GM23338 (cell line): ENCODE results near the gene HSPA12A. TPM values are rescaled to one million over a fixed set of nuclear protein-coding genes. Genes with fewer than 3 reads are reported as not detected.

Experiments
- ATAC-seq: fragments of 200-7000 bp; cut with Tn5 transposase; 3 replicates; pipeline ENCODE4 v1.9.1; 2020
- DNase-seq: peaks from one replicate; pipeline ENCODE4 v3.0.0-alpha.2; 2015; ENCODE audit warnings: low spot score
- H2AFZ ChIP-seq: fragments of 200-600 bp; sonication (generic); 2 replicates; pipeline ENCODE4 v1.8.0; 2016; ENCODE audit warnings: antibody characterized with exemption, mild to moderate bottlenecking, moderate library complexity
- H3F3A ChIP-seq: fragments of 200-600 bp; sonication (generic); replicated peaks from 2 replicates; pipeline ENCODE4 v1.8.0; 2017; ENCODE audit warnings: antibody characterized with exemption, mixed run types, low read depth
- H3K27ac ChIP-seq: fragments of 200-600 bp; sonication (generic); 2 replicates; pipeline ENCODE4 v1.6.1; 2016; ENCODE audit warnings: low read depth
- H3K27me3 ChIP-seq: fragments of 200-600 bp; sonication (generic); 2 replicates; pipeline ENCODE4 v1.8.0; 2016; ENCODE audit warnings: mild to moderate bottlenecking, mixed run types, moderate library complexity; ENCODE audit not compliant: insufficient read depth
- H3K36me3 ChIP-seq: fragments of 200-600 bp; sonication (generic); 2 replicates; pipeline ENCODE4 v1.8.0; 2016; ENCODE audit warnings: mild to moderate bottlenecking; ENCODE audit not compliant: insufficient read depth
- H3K4me1 ChIP-seq: fragments of 200-600 bp; sonication (generic); 2 replicates; pipeline ENCODE4 v1.8.0; 2016; ENCODE audit warnings: mild to moderate bottlenecking, moderate library complexity; ENCODE audit not compliant: insufficient read depth
- H3K4me2 ChIP-seq: fragments of 200-600 bp; sonication (generic); 2 replicates; pipeline ENCODE4 v1.7.1; 2017; ENCODE audit warnings: mixed run types
- H3K4me3 ChIP-seq: fragments of 200-600 bp; sonication (generic); 2 replicates; pipeline ENCODE4 v1.6.1; 2016; ENCODE audit warnings: mixed run types
- H3K79me2 ChIP-seq: fragments of 200-600 bp; sonication (generic); replicated peaks from 2 replicates; pipeline ENCODE4 v1.8.0; 2017; ENCODE audit warnings: mild to moderate bottlenecking; ENCODE audit not compliant: insufficient read depth
- H3K9me2 ChIP-seq: fragments of 200-600 bp; sonication (generic); 2 replicates; pipeline ENCODE4 v1.8.0; 2017; ENCODE audit not compliant: insufficient read depth
- H4K20me1 ChIP-seq: fragments of 200-600 bp; sonication (generic); replicated peaks from 2 replicates; pipeline ENCODE4 v1.8.0; 2017; ENCODE audit warnings: mild to moderate bottlenecking; ENCODE audit not compliant: insufficient read depth
- H3K27ac Mint-ChIP-seq: 2 replicates; pipeline ENCODE4 v1.8.0; 2020; ENCODE audit warnings: inconsistent platforms, mild to moderate bottlenecking, moderate library complexity, mixed read lengths
- H3K27me3 Mint-ChIP-seq: 3 replicates; pipeline ENCODE4 v1.8.0; 2022; ENCODE audit warnings: low read depth, mild to moderate bottlenecking, moderate library complexity, mixed read lengths, inconsistent platforms; ENCODE audit not compliant: insufficient read depth, poor library complexity
- H3K36me3 Mint-ChIP-seq: 3 replicates; pipeline ENCODE4 v1.8.0; 2021; ENCODE audit warnings: low read depth, mild to moderate bottlenecking, inconsistent platforms, moderate library complexity, mixed read lengths
- H3K4me1 Mint-ChIP-seq: 3 replicates; pipeline ENCODE4 v1.8.0; 2020; ENCODE audit warnings: mild to moderate bottlenecking, inconsistent platforms, mixed read lengths
- H3K4me3 Mint-ChIP-seq: 3 replicates; pipeline ENCODE4 v1.8.0; 2021; ENCODE audit warnings: moderate library complexity, mild to moderate bottlenecking, inconsistent platforms, mixed read lengths
- H3K9me3 Mint-ChIP-seq: 3 replicates; pipeline ENCODE4 v1.8.0; 2020; ENCODE audit warnings: moderate library complexity, mild to moderate bottlenecking, inconsistent platforms, mixed read lengths
- CREB1 ChIP-seq: fragments of 250-450 bp; sonication (Bioruptor Pico); IDR thresholded peaks from 2 replicates; pipeline ENCODE4 v1.5.0; 2020; ENCODE audit warnings: low read depth, mild to moderate bottlenecking, moderate library complexity
- ETS1 ChIP-seq: IDR thresholded peaks from 2 replicates; pipeline ENCODE4 v1.6.1; 2016; ENCODE audit warnings: antibody characterized with exemption
- JUNB ChIP-seq: IDR thresholded peaks from one replicate; pipeline ENCODE4 v1.6.1; 2016; ENCODE audit warnings: antibody characterized with exemption; ENCODE audit not compliant: unreplicated experiment
- POLR2AphosphoS5 ChIP-seq: IDR thresholded peaks from 2 replicates; pipeline ENCODE4 v1.6.1; 2016; ENCODE audit warnings: antibody characterized with exemption, low read depth
- ZNF331 ChIP-seq: fragments of 250-450 bp; sonication (Bioruptor Pico); IDR thresholded peaks from 2 replicates; pipeline ENCODE4 v1.5.0; 2020; ENCODE audit warnings: low read depth, mild to moderate bottlenecking, moderate library complexity
- polyA plus RNA-seq: library from polyadenylated mRNA; unstranded; fragments of >200 nt; fragmentation: Nextera tagmentation; extraction: Ambion mirVana; gene quantifications from 2 replicates; pipeline ENCODE4 v1.2.1, GENCODE V29; 2016
- total RNA-seq: library from RNA; depleted of rRNA; stranded (reverse); fragments of >200 nt; shearing (Covaris generic); gene quantifications from 2 replicates; pipeline ENCODE4 v1.2.3, GENCODE V29; 2014
- TF ChIP-seq, protein P1 (sequence below): fragments of 250-450 bp; sonication (Bioruptor Pico); IDR thresholded peaks from 2 replicates; pipeline ENCODE4 v1.5.0; 2020; ENCODE audit warnings: mild to moderate bottlenecking, moderate library complexity

Gene HSPA12A
- total and polyA plus RNA-seq, 2 experiments from 2014 or later, result 4.4 to 6.3 TPM

GRCh38 chr10:116694927-116695268, 47.5 kb downstream of the HSPA12A start (continued):
- TF ChIP-seq, protein P1, sequence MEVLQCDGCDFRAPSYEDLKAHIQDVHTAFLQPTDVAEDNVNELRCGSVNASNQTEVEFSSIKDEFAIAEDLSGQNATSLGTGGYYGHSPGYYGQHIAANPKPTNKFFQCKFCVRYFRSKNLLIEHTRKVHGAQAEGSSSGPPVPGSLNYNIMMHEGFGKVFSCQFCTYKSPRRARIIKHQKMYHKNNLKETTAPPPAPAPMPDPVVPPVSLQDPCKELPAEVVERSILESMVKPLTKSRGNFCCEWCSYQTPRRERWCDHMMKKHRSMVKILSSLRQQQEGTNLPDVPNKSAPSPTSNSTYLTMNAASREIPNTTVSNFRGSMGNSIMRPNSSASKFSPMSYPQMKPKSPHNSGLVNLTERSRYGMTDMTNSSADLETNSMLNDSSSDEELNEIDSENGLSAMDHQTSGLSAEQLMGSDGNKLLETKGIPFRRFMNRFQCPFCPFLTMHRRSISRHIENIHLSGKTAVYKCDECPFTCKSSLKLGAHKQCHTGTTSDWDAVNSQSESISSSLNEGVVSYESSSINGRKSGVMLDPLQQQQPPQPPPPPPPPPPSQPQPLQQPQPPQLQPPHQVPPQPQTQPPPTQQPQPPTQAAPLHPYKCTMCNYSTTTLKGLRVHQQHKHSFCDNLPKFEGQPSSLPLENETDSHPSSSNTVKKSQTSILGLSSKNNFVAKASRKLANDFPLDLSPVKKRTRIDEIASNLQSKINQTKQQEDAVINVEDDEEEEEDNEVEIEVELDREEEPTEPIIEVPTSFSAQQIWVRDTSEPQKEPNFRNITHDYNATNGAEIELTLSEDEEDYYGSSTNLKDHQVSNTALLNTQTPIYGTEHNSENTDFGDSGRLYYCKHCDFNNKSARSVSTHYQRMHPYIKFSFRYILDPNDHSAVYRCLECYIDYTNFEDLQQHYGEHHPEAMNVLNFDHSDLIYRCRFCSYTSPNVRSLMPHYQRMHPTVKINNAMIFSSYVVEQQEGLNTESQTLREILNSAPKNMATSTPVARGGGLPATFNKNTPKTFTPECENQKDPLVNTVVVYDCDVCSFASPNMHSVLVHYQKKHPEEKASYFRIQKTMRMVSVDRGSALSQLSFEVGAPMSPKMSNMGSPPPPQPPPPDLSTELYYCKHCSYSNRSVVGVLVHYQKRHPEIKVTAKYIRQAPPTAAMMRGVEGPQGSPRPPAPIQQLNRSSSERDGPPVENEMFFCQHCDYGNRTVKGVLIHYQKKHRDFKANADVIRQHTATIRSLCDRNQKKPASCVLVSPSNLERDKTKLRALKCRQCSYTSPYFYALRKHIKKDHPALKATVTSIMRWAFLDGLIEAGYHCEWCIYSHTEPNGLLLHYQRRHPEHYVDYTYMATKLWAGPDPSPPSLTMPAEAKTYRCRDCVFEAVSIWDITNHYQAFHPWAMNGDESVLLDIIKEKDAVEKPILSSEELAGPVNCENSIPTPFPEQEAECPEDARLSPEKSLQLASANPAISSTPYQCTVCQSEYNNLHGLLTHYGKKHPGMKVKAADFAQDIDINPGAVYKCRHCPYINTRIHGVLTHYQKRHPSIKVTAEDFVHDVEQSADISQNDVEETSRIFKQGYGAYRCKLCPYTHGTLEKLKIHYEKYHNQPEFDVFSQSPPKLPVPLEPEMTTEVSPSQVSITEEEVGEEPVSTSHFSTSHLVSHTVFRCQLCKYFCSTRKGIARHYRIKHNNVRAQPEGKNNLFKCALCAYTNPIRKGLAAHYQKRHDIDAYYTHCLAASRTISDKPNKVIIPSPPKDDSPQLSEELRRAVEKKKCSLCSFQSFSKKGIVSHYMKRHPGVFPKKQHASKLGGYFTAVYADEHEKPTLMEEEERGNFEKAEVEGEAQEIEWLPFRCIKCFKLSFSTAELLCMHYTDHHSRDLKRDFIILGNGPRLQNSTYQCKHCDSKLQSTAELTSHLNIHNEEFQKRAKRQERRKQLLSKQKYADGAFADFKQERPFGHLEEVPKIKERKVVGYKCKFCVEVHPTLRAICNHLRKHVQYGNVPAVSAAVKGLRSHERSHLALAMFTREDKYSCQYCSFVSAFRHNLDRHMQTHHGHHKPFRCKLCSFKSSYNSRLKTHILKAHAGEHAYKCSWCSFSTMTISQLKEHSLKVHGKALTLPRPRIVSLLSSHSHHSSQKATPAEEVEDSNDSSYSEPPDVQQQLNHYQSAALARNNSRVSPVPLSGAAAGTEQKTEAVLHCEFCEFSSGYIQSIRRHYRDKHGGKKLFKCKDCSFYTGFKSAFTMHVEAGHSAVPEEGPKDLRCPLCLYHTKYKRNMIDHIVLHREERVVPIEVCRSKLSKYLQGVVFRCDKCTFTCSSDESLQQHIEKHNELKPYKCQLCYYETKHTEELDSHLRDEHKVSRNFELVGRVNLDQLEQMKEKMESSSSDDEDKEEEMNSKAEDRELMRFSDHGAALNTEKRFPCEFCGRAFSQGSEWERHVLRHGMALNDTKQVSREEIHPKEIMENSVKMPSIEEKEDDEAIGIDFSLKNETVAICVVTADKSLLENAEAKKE (CRISPR knock-in tag), result no peak
- TF ChIP-seq ZNF331 (CRISPR knock-in tag) (no peak), JUNB (no peak), ETS1 (no peak), CREB1 (no peak), POLR2AphosphoS5 (no peak)

DNA sequence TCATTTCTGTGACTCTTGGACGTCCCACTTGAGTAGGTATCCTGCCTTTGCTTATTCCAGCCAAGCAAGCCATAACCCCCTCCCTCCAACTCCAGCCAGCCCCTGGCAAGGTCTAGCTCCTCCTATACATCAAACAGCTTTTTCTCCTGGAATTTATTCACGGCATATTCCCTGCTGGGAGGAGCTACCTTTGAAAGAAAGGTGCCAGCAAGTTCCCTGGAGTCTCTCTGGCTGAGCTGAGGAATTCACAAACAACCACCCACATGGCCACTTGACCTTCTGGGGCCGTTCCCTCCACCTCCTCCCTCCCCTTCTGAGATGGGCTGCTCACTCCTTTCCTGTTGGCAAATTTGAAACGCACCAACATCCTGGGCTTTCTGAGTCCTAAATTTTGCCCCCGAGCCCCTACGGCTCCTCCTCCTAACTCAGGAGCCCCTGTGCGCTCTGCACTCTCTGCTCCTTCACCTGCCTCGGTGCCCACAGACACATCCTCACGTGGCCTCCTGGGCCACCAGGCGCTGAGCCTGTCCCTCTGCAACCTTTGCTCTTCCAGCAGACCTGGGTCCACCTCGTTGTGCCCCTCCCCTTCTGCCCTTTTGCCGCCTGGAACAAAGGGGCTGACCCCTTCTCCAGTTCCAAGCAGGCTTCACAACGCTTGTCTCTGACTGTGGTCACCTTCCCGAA, 48.0 kb downstream of the HSPA12A start:
- peaks cover 35% of the 10 kb centered on the region for H3K4me1 Mint-ChIP-seq
- H3K27ac Mint-ChIP-seq, result no peak overlapping the region
- H2AFZ ChIP-seq, result peak overlapping the region; percentile 82; the same call in 1 of the 2 replicates
- TF ChIP-seq, protein P1 (CRISPR knock-in tag), result peak; percentile 32; the same call in 1 of the 2 replicates

More for the DNA sequence above, 48.0 kb downstream of the HSPA12A start:
- Mint-ChIP-seq H3K36me3 (peaks cover 2% of the 10 kb centered on the region; the same call in 1 of the 3 replicates), H3K4me3 (no peak overlapping the region), H3K9me3 (peaks cover 2% of the 10 kb centered on the region; the same call in 2 of the 3 replicates), H3K27me3 (peaks cover 13% of the 10 kb centered on the region)
- Histone ChIP-seq H3K27me3 (no peaks in the 10 kb centered on the region), H3K27ac (no peak overlapping the region), H3K4me3 (no peak overlapping the region), H3F3A (no peaks in the 10 kb centered on the region), H3K4me1 (peaks cover 31% of the 10 kb centered on the region), H3K9me2 (no peaks in the 10 kb centered on the region), H4K20me1 (no peaks in the 10 kb centered on the region), H3K4me2 (peak overlapping the region; percentile 63), H3K36me3 (no peaks in the 10 kb centered on the region), H3K79me2 (no peaks in the 10 kb centered on the region)
- DNase-seq, result peak; percentile 84
- peak; percentile 66 for ATAC-seq
